ENCODE results near the gene PTAFR. TPM values are rescaled to one million over a fixed set of nuclear protein-coding genes. Genes with fewer than 3 reads are reported as not detected.

Gene PTAFR
- total and polyA plus RNA-seq, 2 of the 8 experiments (the other 6 are each of a cell fraction or from before 2014, with no cell fraction given) = 1.2 to 4.9 TPM

DNA sequence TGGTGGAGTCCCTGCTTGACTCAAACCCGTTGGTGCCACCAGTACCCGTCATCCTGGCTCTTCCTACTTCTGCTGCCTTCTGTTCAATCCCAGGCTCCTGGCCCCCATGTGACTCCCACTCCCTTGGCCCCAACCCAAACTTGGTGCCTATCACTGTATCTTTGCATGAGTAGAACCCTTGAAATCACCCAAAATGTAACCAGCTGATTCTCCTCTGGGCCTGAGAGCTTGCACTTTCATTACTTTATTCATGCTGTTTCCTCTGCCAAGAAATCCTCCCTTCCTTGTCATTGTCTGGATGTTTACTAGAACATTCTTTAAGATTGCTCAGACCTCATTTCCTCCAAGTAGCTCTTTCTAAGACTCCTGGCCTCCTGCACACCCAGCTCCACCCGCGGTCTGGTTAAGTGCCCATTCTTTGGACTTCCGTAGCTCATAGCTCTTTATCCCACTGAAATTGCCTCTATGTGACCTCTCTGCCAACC is 15.7 kb downstream of the PTAFR start:
- Histone ChIP-seq H3K18ac (ENCODE audit: extremely low read depth, low read length) (no peak overlapping the region), H3K4me1 (replicated peaks in 1 of 4; ENCODE audit: control insufficient read depth in 3 of 4, insufficient read depth in 4 of 4, low read length in 3 of 4) (no peaks in the 10 kb centered on the region), H2BK20ac (ENCODE audit: low read length) (no peak overlapping the region), H3K4ac (replicated peaks; ENCODE audit: insufficient read length, low read depth, low read length) (no peak overlapping the region), H2BK15ac (ENCODE audit: low read length) (no peak overlapping the region), H2BK120ac (replicated peaks; ENCODE audit: low read depth, low read length) (no peak overlapping the region), H3K14ac (ENCODE audit: insufficient read length) (no peak overlapping the region), H3K56ac (replicated peaks; ENCODE audit: insufficient read length, low read depth, low read length) (no peak overlapping the region), H2BK5ac (ENCODE audit: low read depth, low read length) (no peak overlapping the region), H3K23me2 (ENCODE audit: low read depth, low read length) (no peaks in the 10 kb centered on the region), H2AFZ (ENCODE audit: low read length) (no peak overlapping the region), H3K27me3 (replicated peaks in 1 of 4; ENCODE audit: control insufficient read depth in 3 of 4, extremely low read depth in 1 of 4, insufficient read depth in 3 of 4, low read length in 3 of 4) (no peaks in the 10 kb centered on the region), H2BK12ac (ENCODE audit: low read depth, low read length) (no peak overlapping the region), H4K8ac (ENCODE audit: extremely low read depth, insufficient read depth, low read length) (no peak overlapping the region), H4K20me1 (replicated peaks in 1 of 2; ENCODE audit: control insufficient read depth in 1 of 2, insufficient read depth in 2 of 2, low read length in 2 of 2) (no peaks in the 10 kb centered on the region), H3K9me3 (ENCODE audit: insufficient read depth in 2 of 2, low read depth in 1 of 2, low read length in 1 of 2) (no peaks in the 10 kb centered on the region), H3K9ac (replicated peaks in 1 of 4; ENCODE audit: extremely low read depth in 1 of 4, low read depth in 3 of 4, low read length in 3 of 4) (no peak overlapping the region), H2AK5ac (ENCODE audit: low read depth, low read length) (no peak overlapping the region), H3K4me3 (ENCODE audit: extremely low read depth in 1 of 4, insufficient read depth in 2 of 4, low read depth in 3 of 4, low read length in 4 of 4) (no peak overlapping the region), H4K5ac (ENCODE audit: insufficient read length, low read depth, low read length) (no peak overlapping the region), H3K4me2 (ENCODE audit: insufficient read depth in 1 of 2, low read depth in 2 of 2, low read length in 2 of 2) (no peak overlapping the region), H3K23ac (ENCODE audit: insufficient read length) (no peak overlapping the region), H3K36me3 (ENCODE audit: control insufficient read depth in 2 of 4, insufficient read depth in 4 of 4, low read length in 3 of 4) (no peaks in the 10 kb centered on the region), H4K91ac (replicated peaks; ENCODE audit: insufficient read length, low read length) (no peak overlapping the region), H3K79me2 (ENCODE audit: control insufficient read depth in 1 of 2, insufficient read depth in 2 of 2, low read length in 2 of 2) (no peaks in the 10 kb centered on the region), H3K27ac (ENCODE audit: low read depth, low read length) (no peak overlapping the region), H3K79me1 (ENCODE audit: low read depth, low read length) (no peaks in the 10 kb centered on the region)
- FAIRE-seq (no peak), DNase-seq (ENCODE audit: low read depth in 1 of 2, low spot score in 2 of 2) (no peak)
- ChIA-PET POLR2A (ENCODE audit: partially characterized antibody) (interaction anchor here (1.3 kb wide), 2 partner anchors 16 to 31 kb away, joined by 4 to 5 read pairs; partner anchors contain the start of gene PTAFR), CTCF (ENCODE audit: partially characterized antibody) (interaction anchor here (0.9 to 1.4 kb wide), 2 partner anchors 35 to 420 kb away, joined by 3 to 4 read pairs; no protein-coding TSS in a partner anchor)
- no peak for TF ChIP-seq SIX5 (IDR thresholded peaks at IDR 0.05; ENCODE audit: low read depth, low read length)
- no peak for TF ChIP-seq CHD2 (IDR thresholded peaks at IDR 0.05; ENCODE audit: low read length)
- TF ChIP-seq YY1 (IDR thresholded peaks at IDR 0.05; ENCODE audit: low read depth, low read length) = no peak
- TF ChIP-seq POLR2AphosphoS5 (IDR thresholded peaks at IDR 0.05; ENCODE audit: low read depth, low read length) = no peak
- no peak for TF ChIP-seq RFX5 (IDR thresholded peaks at IDR 0.05; ENCODE audit: borderline replicate concordance, low read depth, low read length)
- no peak for TF ChIP-seq SIN3A (conservative IDR thresholded peaks at IDR 0.05 in 1 of 2, IDR thresholded peaks at IDR 0.05 in 1 of 2; ENCODE audit: low read depth in 1 of 2, low read length in 2 of 2)
- no peak for TF ChIP-seq CBX8 (IDR thresholded peaks at IDR 0.05; ENCODE audit: borderline replicate concordance, low read depth, low read length)
- no peak for TF ChIP-seq FOSL1 (IDR thresholded peaks at IDR 0.05; ENCODE audit: insufficient read depth, low read depth, low read length)
- 99% methylated on average over 5 of the region's 5 CpGs; no CpG with 5 or more reads in 1 of the 2 experiments for WGBS, 2 experiments (ENCODE audit: extremely low coverage in 1 of 2, insufficient coverage in 1 of 2, insufficient read length in 1 of 2, insufficient replicate concordance in 2 of 2, low coverage in 1 of 2, low lambda C conversion rate in 2 of 2, missing lambda C conversion rate in 1 of 2)
